ENCODE results near the gene FREM1. TPM values are rescaled to one million over a fixed set of nuclear protein-coding genes. Genes with fewer than 3 reads are reported as not detected.

The FREM1 gene
- total RNA-seq, 2 experiments from 2014 or later = not detected

DNA sequence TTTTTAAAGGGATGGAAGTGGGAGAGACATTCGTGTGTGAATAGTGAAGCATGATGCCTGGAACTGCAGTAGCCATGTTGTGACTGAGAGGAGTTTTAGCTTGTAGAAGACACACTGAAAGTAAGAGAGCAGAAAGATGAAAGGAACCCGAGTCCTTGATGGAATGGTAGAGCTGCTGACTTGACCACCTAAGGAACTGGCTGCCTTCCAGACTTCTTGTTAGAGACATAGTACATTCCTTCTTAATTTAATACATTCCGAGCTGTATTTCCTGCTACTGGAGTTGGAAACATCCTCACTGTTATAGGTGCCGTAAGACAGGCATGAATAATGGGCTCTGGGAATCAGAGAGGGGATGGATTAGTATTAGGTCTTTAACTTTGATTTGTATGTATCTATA is 195.1 kb downstream of the FREM1 start:
- TF ChIP-seq, protein P1, sequence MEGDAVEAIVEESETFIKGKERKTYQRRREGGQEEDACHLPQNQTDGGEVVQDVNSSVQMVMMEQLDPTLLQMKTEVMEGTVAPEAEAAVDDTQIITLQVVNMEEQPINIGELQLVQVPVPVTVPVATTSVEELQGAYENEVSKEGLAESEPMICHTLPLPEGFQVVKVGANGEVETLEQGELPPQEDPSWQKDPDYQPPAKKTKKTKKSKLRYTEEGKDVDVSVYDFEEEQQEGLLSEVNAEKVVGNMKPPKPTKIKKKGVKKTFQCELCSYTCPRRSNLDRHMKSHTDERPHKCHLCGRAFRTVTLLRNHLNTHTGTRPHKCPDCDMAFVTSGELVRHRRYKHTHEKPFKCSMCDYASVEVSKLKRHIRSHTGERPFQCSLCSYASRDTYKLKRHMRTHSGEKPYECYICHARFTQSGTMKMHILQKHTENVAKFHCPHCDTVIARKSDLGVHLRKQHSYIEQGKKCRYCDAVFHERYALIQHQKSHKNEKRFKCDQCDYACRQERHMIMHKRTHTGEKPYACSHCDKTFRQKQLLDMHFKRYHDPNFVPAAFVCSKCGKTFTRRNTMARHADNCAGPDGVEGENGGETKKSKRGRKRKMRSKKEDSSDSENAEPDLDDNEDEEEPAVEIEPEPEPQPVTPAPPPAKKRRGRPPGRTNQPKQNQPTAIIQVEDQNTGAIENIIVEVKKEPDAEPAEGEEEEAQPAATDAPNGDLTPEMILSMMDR (conservative IDR thresholded peaks at IDR 0.05; ENCODE audit: low read length) = no peak
- TF ChIP-seq EZH2phosphoT487 (IDR thresholded peaks at IDR 0.05; ENCODE audit: borderline replicate concordance, low read depth, low read length) = no peak
- intact Hi-C loops (cut with micrococcal nuclease; ENCODE audit: unreplicated experiment) = no loop called here

DNA sequence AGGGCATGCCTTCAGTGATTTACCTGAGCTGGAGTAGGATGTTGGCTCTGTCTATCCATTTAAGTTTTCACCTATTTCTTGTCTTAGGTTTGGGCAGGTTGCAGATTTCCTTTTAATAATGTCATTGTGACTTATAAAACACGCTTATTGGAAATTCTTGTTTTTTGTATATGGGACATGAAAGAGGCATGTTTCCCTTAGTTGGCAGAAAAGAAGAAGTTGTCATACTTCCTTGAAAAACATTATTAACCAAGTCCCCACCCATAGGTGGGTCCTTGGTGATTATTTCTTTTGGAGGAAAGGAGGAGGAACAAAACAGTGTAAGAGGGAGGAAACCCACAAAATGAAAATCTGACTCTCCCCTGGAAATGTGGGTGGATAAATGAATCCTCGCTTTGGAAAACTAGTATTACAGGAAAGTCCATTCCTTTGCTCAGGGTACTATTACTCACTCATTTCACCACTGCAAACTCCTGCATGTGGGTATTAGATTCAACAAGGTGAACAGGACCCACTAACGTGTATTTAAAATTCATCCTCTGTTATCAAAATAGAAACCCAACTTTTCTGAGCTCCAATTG is 197.0 kb downstream of the FREM1 start:
- no peak for DNase-seq (ENCODE audit: low spot score)
- Histone ChIP-seq H3K9me3 (ENCODE audit: low read length) (0 out of 2 replicates have a peak, but pooled peaks cover 5% of the 10 kb centered on the region), H3K9me2 (ENCODE audit: insufficient read depth, low read length) (no peaks in the 10 kb centered on the region), H4K20me1 (ENCODE audit: insufficient read depth, low read length) (no peaks in the 10 kb centered on the region), H3K4me2 (ENCODE audit: low read length) (no peak overlapping the region), H3K4me3 (ENCODE audit: low read depth, low read length, poor library complexity, severe bottlenecking) (no peak overlapping the region), H3K79me2 (ENCODE audit: insufficient read depth, low read depth, low read length) (no peaks in the 10 kb centered on the region), H3K36me3 (ENCODE audit: insufficient read depth, low read length) (no peaks in the 10 kb centered on the region), H3K27ac (ENCODE audit: low read depth, low read length, poor library complexity, severe bottlenecking) (no peak overlapping the region), H2AFZ (ENCODE audit: low read length) (no peak overlapping the region), H3K4me1 (ENCODE audit: insufficient read depth, low read length, poor library complexity, severe bottlenecking) (no peaks in the 10 kb centered on the region)
- intact Hi-C loops (cut with micrococcal nuclease; ENCODE audit: unreplicated experiment) = no loop called here
- BruUV-seq (replicated peaks) = no TSS peak
- ChIA-PET POLR2A (interaction anchor here (1.2 kb wide), 1 partner anchor 10 kb away, joined by 3 read pairs; the partner anchor contains the start of gene CER1), CTCF (ENCODE audit: unreplicated experiment) (no interaction called here)
- TF ChIP-seq, protein P1 (conservative IDR thresholded peaks at IDR 0.05; ENCODE audit: low read length) = no peak
- no peak for TF ChIP-seq EZH2phosphoT487 (IDR thresholded peaks at IDR 0.05; ENCODE audit: borderline replicate concordance, low read depth, low read length)

More for the DNA sequence above, 195.1 kb downstream of the FREM1 start:
- Histone ChIP-seq H3K4me1 (ENCODE audit: insufficient read depth, low read length, poor library complexity, severe bottlenecking) (no peaks in the 10 kb centered on the region), H3K79me2 (ENCODE audit: insufficient read depth, low read depth, low read length) (no peaks in the 10 kb centered on the region), H4K20me1 (ENCODE audit: insufficient read depth, low read length) (no peaks in the 10 kb centered on the region), H3K9me2 (ENCODE audit: insufficient read depth, low read length) (no peaks in the 10 kb centered on the region), H3K9me3 (ENCODE audit: low read length) (0 out of 2 replicates have a peak, but pooled peaks cover 2% of the 10 kb centered on the region), H3K4me3 (ENCODE audit: low read depth, low read length, poor library complexity, severe bottlenecking) (no peak overlapping the region), H3K36me3 (ENCODE audit: insufficient read depth, low read length) (no peaks in the 10 kb centered on the region), H3K4me2 (ENCODE audit: low read length) (no peak overlapping the region), H2AFZ (ENCODE audit: low read length) (no peak overlapping the region), H3K27ac (ENCODE audit: low read depth, low read length, poor library complexity, severe bottlenecking) (no peak overlapping the region)
- no peak for DNase-seq (ENCODE audit: low spot score)
- ChIA-PET CTCF (ENCODE audit: unreplicated experiment) (no interaction called here), POLR2A (interaction anchor here (0.6 to 1.5 kb wide), 2 partner anchors 21 to 853 kb away, joined by 3 read pairs; partner anchors contain the start of gene ZDHHC21)
- BruUV-seq (replicated peaks) = no TSS peak

DNA sequence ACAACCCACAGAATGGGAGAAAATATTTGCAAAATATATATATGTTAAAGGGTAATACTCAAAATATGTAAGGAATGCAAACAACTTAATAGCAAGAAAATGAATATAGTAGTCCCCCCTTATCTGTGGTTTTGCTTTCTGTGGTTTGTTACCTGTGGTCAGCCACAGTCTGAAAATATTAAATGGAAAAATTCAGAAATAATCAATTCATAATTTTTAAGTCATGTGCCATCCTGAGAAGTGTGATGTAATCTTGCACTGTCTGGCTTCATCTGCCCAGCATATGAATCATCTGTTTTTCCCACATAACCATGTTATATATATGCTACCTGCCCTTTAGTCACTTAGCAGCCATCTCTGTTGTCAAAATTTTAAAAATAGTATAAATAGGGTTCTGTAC is 199.4 kb downstream of the FREM1 start:
- Histone ChIP-seq H3K4me3 (ENCODE audit: low read depth, low read length, poor library complexity, severe bottlenecking) (no peak overlapping the region), H3K27ac (ENCODE audit: low read depth, low read length, poor library complexity, severe bottlenecking) (no peak overlapping the region), H2AFZ (ENCODE audit: low read length) (no peak overlapping the region), H3K9me3 (ENCODE audit: low read length) (peaks cover 27% of the 10 kb centered on the region; the same call in 1 of the 2 replicates), H3K9me2 (ENCODE audit: insufficient read depth, low read length) (no peaks in the 10 kb centered on the region), H3K4me2 (ENCODE audit: low read length) (no peak overlapping the region), H3K79me2 (ENCODE audit: insufficient read depth, low read depth, low read length) (no peaks in the 10 kb centered on the region), H3K4me1 (ENCODE audit: insufficient read depth, low read length, poor library complexity, severe bottlenecking) (no peaks in the 10 kb centered on the region), H3K36me3 (ENCODE audit: insufficient read depth, low read length) (no peaks in the 10 kb centered on the region), H4K20me1 (ENCODE audit: insufficient read depth, low read length) (no peaks in the 10 kb centered on the region)
- no peak for DNase-seq (ENCODE audit: low spot score)
- no TSS peak for BruUV-seq (replicated peaks)
- intact Hi-C loops (cut with micrococcal nuclease; ENCODE audit: unreplicated experiment) = no loop called here
- TF ChIP-seq, protein P1 (conservative IDR thresholded peaks at IDR 0.05; ENCODE audit: low read length) = no peak
- TF ChIP-seq EZH2phosphoT487 (IDR thresholded peaks at IDR 0.05; ENCODE audit: borderline replicate concordance, low read depth, low read length) = no peak
- ChIA-PET CTCF (ENCODE audit: unreplicated experiment) (no interaction called here), POLR2A (interaction anchor here (0.9 kb wide), 1 partner anchor 20 kb away, joined by 3 read pairs; no protein-coding TSS in a partner anchor)

Measured in OCI-LY7 (cell line).